Measurements from ENCODE around the gene TMEM232.

- TF ChIP-seq CTCF (optimal IDR thresholded peaks at IDR 0.05 in 1 of 3, IDR thresholded peaks at IDR 0.05 in 1 of 3, conservative IDR thresholded peaks at IDR 0.05 in 1 of 3; ENCODE audit: extremely low read depth in 1 of 3, insufficient read depth in 2 of 3, low read length in 3 of 3), result no peak
- no peak for TF ChIP-seq EZH2 (IDR thresholded peaks at IDR 0.05; ENCODE audit: low read length)
These were observed 61.2 kb downstream of the TMEM232 start for GRCh38 chr5:110665184-110665726.

All from keratinocyte (primary cell).